ENCODE data around the gene PLCG2. TPM values are rescaled to one million over a fixed set of nuclear protein-coding genes. Genes with fewer than 3 reads are reported as not detected.

Gene PLCG2
- total and polyA plus RNA-seq, 2 experiments from 2014 or later = 0.39 TPM; not detected in 1

- no peaks in the 10 kb centered on the region for H3K79me2 ChIP-seq (ENCODE audit: insufficient read depth)
- peaks cover 17% of the 10 kb centered on the region for H3K4me1 ChIP-seq (ENCODE audit: insufficient read depth)
- DNase-seq = peak; percentile 90
- TF ChIP-seq EZH2phosphoT487 (IDR thresholded peaks at IDR 0.05; ENCODE audit: insufficient read depth, low read depth) = no peak
- no peak for TF ChIP-seq EZH2 (IDR thresholded peaks at IDR 0.05; ENCODE audit: insufficient read depth, poor library complexity, severe bottlenecking)
- no peaks in the 10 kb centered on the region for H4K20me1 ChIP-seq (ENCODE audit: insufficient read depth)
- H2AFZ ChIP-seq = peak overlapping the region; percentile 54
- WGBS, 2 experiments (ENCODE audit: low coverage in 1 of 2, low lambda C conversion rate in 2 of 2, missing lambda C conversion rate in 2 of 2) = 33 to 36% methylated on average over 11 of the region's 11 CpGs
- in situ Hi-C loops (cut with MboI) = no loop called here
- peaks cover 15% of the 10 kb centered on the region for H3F3A ChIP-seq (ENCODE audit: insufficient read depth)
- H3K27ac ChIP-seq = peak overlapping the region; percentile 57
- H3K27me3 ChIP-seq (replicated peaks; ENCODE audit: insufficient read depth) = no peaks in the 10 kb centered on the region
- H3K36me3 ChIP-seq (ENCODE audit: low read depth) = no peaks in the 10 kb centered on the region
- 0 out of 2 replicates have a peak overlapping the region, but pooled peaks have one; percentile 19 for H3K4me3 ChIP-seq
- H3K4me2 ChIP-seq (ENCODE audit: unreplicated experiment) = peak overlapping the region; percentile 70
- H3K9me3 ChIP-seq (ENCODE audit: low read depth) = no peaks in the 10 kb centered on the region
- no peaks in the 10 kb centered on the region for H3K9me2 ChIP-seq (ENCODE audit: insufficient read depth)
- H3K9ac ChIP-seq = 0 out of 2 replicates have a peak overlapping the region, but pooled peaks have one; percentile 9
Observed at GRCh38 chr16:81996664-81997509, 217.8 kb downstream of the PLCG2 start.

GRCh38 chr16:81997738-81998137 is 218.6 kb downstream of the PLCG2 start:
- Histone ChIP-seq H3K4me1 (ENCODE audit: insufficient read depth) (peaks cover 17% of the 10 kb centered on the region), H3K27me3 (replicated peaks; ENCODE audit: insufficient read depth) (no peaks in the 10 kb centered on the region), H4K20me1 (ENCODE audit: insufficient read depth) (no peaks in the 10 kb centered on the region), H3K9ac (0 out of 2 replicates have a peak overlapping the region, but pooled peaks have one; percentile 9), H3K27ac (peak overlapping the region; percentile 57), H3F3A (ENCODE audit: insufficient read depth) (peaks cover 15% of the 10 kb centered on the region), H3K79me2 (ENCODE audit: insufficient read depth) (no peaks in the 10 kb centered on the region), H3K36me3 (ENCODE audit: low read depth) (no peaks in the 10 kb centered on the region), H3K4me2 (ENCODE audit: unreplicated experiment) (peak overlapping the region; percentile 70), H3K9me3 (ENCODE audit: low read depth) (no peaks in the 10 kb centered on the region), H3K9me2 (ENCODE audit: insufficient read depth) (no peaks in the 10 kb centered on the region), H2AFZ (peak overlapping the region; percentile 29; the same call in 1 of the 2 replicates), H3K4me3 (peak overlapping the region; percentile 19; the same call in 1 of the 2 replicates)
- 0 to 3% methylated on average over 2 of the region's 2 CpGs for WGBS, 2 experiments (ENCODE audit: low coverage in 1 of 2, low lambda C conversion rate in 2 of 2, missing lambda C conversion rate in 2 of 2)
- in situ Hi-C loops (cut with MboI) = no loop called here
- DNase-seq = peak; percentile 82
- TF ChIP-seq EZH2phosphoT487 (IDR thresholded peaks at IDR 0.05; ENCODE audit: insufficient read depth, low read depth) (no peak), EZH2 (IDR thresholded peaks at IDR 0.05; ENCODE audit: insufficient read depth, poor library complexity, severe bottlenecking) (no peak)

- H3F3A ChIP-seq (ENCODE audit: insufficient read depth) = peaks cover 2% of the 10 kb centered on the region; the same call in 1 of the 2 replicates
- peaks cover 4% of the 10 kb centered on the region for H3K4me1 ChIP-seq (ENCODE audit: insufficient read depth)
- H3K27me3 ChIP-seq (replicated peaks; ENCODE audit: insufficient read depth) = no peaks in the 10 kb centered on the region
- no peak overlapping the region for H3K4me2 ChIP-seq (ENCODE audit: unreplicated experiment)
- H3K9ac ChIP-seq = no peak overlapping the region
- TF ChIP-seq EZH2phosphoT487 (IDR thresholded peaks at IDR 0.05; ENCODE audit: insufficient read depth, low read depth) (no peak), EZH2 (IDR thresholded peaks at IDR 0.05; ENCODE audit: insufficient read depth, poor library complexity, severe bottlenecking) (no peak)
- H3K27ac ChIP-seq = no peak overlapping the region
- H3K4me3 ChIP-seq = no peak overlapping the region
- WGBS, 2 experiments (ENCODE audit: low coverage in 1 of 2, low lambda C conversion rate in 2 of 2, missing lambda C conversion rate in 2 of 2) = 50 to 51% methylated on average over 3 of the region's 3 CpGs
- no peaks in the 10 kb centered on the region for H4K20me1 ChIP-seq (ENCODE audit: insufficient read depth)
- no peaks in the 10 kb centered on the region for H3K36me3 ChIP-seq (ENCODE audit: low read depth)
- H3K9me3 ChIP-seq (ENCODE audit: low read depth) = no peaks in the 10 kb centered on the region
- H3K9me2 ChIP-seq (ENCODE audit: insufficient read depth) = no peaks in the 10 kb centered on the region
- no peak overlapping the region for H2AFZ ChIP-seq
- no peak for DNase-seq
- in situ Hi-C loops (cut with MboI) = no loop called here
- H3K79me2 ChIP-seq (ENCODE audit: insufficient read depth) = no peaks in the 10 kb centered on the region
Observed at GRCh38 chr16:82002831-82003230, 223.7 kb downstream of the PLCG2 start.

GRCh38 chr16:82004601-82005000 is 225.5 kb downstream of the PLCG2 start:
- TF ChIP-seq EZH2phosphoT487 (IDR thresholded peaks at IDR 0.05; ENCODE audit: insufficient read depth, low read depth) (no peak), EZH2 (IDR thresholded peaks at IDR 0.05; ENCODE audit: insufficient read depth, poor library complexity, severe bottlenecking) (no peak)
- no peak overlapping the region for H2AFZ ChIP-seq
- no peak for DNase-seq
- no peaks in the 10 kb centered on the region for H3F3A ChIP-seq (ENCODE audit: insufficient read depth)
- WGBS, 2 experiments (ENCODE audit: low coverage in 1 of 2, low lambda C conversion rate in 2 of 2, missing lambda C conversion rate in 2 of 2) = 53% methylated on average over 5 of the region's 5 CpGs
- H3K4me2 ChIP-seq (ENCODE audit: unreplicated experiment) = no peak overlapping the region
- H3K4me1 ChIP-seq (ENCODE audit: insufficient read depth) = no peaks in the 10 kb centered on the region
- no peaks in the 10 kb centered on the region for H3K9me2 ChIP-seq (ENCODE audit: insufficient read depth)
- H3K79me2 ChIP-seq (ENCODE audit: insufficient read depth) = no peaks in the 10 kb centered on the region
- H3K27ac ChIP-seq = no peak overlapping the region
- no peaks in the 10 kb centered on the region for H3K9me3 ChIP-seq (ENCODE audit: low read depth)
- H4K20me1 ChIP-seq (ENCODE audit: insufficient read depth) = no peaks in the 10 kb centered on the region
- no peak overlapping the region for H3K9ac ChIP-seq
- in situ Hi-C loops (cut with MboI) = no loop called here
- H3K27me3 ChIP-seq (replicated peaks; ENCODE audit: insufficient read depth) = no peaks in the 10 kb centered on the region
- H3K4me3 ChIP-seq = no peak overlapping the region
- no peaks in the 10 kb centered on the region for H3K36me3 ChIP-seq (ENCODE audit: low read depth)

Measured in GM23248 (cell line).